Activated gamma-delta T cell (primary cell): ENCODE data around the gene PLBD1.

Experiments
- DNase-seq: peaks from one replicate; lab custom pipeline; 2025; lab: John Stamatoyannopoulos, UW
- total RNA-seq, 2 donors: gene quantifications; one replicate each; lab custom pipeline; 2026; lab: John Stamatoyannopoulos, UW

PLBD1 gene, protein sequence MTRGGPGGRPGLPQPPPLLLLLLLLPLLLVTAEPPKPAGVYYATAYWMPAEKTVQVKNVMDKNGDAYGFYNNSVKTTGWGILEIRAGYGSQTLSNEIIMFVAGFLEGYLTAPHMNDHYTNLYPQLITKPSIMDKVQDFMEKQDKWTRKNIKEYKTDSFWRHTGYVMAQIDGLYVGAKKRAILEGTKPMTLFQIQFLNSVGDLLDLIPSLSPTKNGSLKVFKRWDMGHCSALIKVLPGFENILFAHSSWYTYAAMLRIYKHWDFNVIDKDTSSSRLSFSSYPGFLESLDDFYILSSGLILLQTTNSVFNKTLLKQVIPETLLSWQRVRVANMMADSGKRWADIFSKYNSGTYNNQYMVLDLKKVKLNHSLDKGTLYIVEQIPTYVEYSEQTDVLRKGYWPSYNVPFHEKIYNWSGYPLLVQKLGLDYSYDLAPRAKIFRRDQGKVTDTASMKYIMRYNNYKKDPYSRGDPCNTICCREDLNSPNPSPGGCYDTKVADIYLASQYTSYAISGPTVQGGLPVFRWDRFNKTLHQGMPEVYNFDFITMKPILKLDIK
- total RNA-seq, result 0.20 to 4.1 reads per million in 2 donors

DNA sequence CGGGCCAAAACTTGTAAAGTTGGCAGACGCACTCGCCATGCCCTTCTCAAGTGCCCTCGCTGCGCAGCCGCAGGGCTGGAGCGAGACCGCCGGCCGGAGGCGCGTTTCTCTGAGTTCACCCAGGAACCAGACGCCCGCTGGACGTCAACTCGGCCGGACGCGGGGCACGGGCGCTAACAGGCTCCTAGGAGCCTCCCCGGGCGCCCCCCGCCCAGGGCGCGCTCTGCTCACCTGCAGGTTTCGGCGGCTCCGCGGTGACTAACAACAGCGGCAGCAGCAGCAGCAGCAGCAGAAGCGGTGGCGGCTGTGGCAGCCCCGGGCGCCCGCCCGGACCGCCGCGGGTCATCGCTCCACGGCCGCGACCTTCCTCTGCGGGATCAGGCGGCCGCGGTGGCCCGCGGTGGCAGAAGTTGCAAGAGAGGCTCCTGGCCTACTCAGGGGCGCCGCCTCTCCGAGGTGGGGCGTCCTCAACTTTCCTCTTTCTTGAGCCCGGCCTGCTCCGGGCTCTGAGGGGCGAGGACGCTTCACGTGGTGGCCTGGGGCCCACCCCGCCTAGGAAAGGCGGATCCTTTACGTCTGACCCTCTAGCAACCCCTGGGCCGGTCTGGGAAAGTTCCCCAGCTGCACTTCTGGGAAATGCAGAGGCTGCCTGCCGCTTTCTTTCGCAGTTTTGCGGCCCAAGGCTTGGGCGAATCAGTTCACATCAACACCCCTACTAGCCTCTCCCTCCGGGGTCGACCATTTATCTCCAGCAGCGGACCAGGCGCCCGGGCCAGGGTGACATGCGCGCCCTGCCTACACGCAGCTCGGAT, at the start of gene PLBD1:
PLBD1 (minus strand) TSS at position 533 of the 812 bp plus-strand sequence; CDS start at position 346, 187 bp downstream.
- no peak for DNase-seq

DNA sequence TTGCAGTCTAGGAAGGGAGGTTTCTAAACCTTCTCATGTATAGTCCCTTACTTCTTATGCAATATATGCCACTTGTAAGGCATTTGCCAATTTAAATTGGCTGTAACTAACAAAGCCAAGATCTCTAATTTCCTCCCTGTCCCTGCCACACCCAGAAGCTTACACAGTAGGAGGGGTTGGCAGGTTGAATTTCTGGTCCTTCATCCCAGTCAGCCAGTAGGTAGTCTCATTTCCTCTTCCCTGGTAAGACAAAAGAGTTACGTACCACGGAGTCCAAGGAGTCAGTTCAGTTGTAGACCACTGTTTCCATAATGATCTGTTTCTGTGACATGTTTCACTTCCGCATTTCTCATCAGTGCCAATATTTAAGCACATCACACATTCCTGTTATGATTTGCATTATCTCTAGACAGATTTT, 47.0 kb upstream of the PLBD1 start:
- no peak for DNase-seq

DNA sequence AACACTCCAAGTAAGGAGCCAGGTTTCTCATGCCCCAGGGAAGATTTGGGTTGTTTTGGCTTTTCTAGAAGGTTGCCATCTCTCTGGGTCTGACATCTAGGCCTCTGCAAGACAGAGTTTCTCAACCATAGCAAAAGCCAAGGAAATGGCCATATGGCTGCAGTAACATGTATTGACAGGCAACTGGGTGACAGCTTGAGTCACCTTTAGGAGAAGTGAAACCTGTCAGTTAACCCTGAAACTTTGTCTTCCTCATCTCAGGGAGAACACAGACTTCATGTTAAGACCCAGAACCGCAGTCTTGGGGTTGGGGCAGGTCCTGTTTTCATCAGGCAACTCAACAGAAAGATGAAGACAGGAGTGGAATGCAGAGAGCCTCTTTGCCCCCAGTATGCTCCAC, 46.0 kb upstream of the PLBD1 start:
- DNase-seq, result no peak

DNA sequence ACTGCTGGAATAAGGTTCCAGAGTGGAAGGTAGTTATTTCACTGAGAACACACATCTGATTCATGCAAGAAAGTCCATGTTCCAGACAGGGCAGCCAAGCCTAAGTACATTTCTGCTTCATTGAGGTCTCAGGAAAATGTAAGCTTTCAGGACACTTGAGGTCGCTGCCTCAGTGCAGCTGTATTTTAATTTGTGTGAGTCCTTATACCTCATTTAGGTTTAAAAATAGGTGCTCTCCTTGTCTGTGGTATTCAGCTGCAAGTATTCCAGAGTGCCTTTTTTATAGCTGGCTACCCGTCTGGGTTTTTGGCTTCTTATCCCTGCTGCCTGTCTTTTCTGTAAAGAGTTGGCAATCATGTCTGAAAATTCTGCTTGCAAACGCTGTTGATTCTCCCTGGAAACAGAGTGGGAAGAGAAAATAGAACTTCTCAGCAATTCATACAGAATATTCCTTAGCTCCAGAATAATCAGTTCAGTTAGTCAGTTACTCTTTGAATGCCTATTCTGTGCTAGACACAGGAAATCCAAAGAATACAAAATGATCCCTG, 45.3 kb upstream of the PLBD1 start:
- DNase-seq, result no peak

DNA sequence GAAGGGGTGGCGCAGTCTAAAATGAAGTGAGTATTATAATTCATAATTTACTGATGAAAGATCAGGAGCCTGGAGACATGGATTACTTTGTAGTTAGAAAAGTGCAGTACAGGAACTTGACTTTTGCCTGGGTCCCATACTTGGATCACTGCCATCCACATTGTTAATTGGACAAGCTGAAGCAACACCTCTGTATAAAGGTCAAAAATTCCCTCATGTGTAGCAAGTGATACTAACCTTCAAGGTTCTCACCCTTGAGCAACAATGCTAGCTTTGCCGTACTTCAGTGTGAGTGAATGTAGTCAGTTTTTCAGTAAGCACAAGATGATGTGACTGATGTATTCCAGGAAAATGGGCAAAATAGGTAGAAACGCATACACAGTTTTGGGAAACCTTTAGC, 44.6 kb upstream of the PLBD1 start:
- no peak for DNase-seq

DNA sequence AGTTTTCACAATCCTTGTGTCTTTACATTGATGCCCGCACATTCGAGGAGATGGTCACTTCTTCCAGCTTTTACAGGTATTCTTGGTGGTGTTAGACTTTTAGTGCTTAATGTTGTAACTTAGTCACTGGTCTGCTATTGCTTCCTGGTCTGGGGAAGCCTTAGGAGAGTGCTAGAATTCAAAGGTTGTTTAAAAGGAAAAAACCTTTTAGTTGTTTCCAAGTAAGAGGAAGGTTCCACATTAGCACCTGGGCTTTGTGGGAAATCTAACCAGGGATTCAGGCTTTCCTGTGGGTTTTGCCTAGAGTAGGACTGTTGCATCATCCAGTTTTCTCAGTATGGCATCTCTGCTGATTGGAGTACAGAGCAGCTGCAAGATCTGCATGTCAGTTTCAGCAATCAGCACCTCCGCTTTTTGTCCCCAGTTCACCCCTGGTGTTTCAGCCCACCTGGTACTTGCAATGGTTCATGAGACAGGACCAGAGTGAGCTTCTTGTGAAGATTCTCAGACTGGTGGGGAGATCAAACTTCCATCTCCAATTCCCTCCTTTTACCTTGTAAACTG, 44.0 kb upstream of the PLBD1 start:
- DNase-seq, result no peak

DNA sequence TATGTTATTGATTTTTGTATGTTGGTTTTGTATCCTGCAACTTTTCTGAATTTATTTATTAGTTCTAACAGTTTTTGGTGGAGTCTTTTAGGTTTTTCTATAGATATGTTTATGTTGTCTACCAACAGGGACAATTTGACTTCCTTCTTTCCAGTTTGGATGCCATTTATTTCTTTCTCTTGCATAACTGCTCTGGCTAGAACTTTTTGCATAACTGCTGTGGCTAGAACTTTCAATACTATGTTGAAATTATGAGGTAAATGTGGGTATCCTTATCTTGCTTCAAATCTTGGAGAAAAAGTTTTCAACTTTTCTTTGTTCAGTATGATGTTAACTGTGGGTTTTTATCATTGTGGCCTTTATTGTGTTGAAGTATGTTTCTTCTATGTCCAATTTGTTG, 39.9 kb upstream of the PLBD1 start:
- DNase-seq, result no peak

DNA sequence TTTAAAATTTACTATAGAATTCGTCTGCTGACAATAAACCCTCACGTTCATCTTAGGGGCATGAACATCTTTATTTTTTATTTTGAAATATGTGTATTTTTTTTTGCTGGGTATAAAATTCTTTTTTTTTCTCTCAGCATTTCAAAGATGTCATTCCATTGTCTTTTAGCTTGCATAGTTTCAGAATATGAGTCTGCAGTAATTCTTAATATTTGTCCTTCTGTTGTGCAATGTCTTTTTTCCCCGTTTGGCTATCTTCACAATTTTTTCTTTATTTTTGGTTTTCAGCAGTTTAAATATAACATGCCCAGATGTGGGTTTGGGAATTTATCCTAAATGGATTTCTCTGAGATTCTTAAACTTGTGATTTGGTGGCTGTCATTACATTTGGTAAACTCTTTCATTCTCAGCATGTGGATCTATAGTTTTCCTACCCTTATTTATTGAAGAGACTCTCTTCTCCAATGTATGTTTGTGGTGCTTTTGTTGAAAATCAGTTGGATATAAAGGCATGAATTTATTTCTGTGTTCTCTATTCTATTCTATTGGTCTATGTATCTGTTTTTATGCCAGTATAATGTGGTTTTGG, 37.8 kb upstream of the PLBD1 start:
- no peak for DNase-seq

DNA sequence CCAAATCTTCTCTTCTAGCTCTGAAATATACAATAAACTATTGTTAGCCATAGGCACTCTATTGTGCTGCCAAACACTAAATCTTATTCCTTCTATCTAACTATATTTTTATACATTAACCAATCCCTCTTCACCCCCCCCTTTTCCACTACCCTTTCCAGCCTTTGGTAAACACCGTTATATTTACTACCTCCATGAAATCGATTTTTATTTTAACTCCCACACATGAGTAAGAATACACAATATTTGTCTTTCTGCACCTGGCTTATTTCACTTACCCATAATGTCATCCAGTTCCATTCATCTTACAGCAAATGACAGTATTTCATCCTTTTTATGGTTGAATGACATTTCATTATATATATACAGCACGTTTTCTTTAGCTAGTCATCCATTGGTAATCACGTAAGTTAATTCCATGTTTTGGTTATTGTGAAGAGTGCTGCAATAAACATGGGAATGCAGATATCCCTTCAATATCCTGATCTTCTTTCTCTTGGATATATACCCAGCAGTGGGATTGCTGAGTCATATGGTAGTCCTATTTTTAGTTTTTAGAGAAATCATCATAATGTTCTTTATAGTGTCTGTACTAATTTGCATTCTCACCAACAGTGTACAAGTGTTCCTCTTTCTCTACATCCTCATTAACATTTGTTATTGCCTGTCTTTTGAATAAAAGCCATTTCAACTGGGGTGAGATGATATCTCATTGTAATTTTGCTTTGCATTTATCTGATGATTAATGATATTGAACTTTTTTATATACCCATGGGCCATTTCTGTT, 34.2 kb upstream of the PLBD1 start:
- no peak for DNase-seq

DNA sequence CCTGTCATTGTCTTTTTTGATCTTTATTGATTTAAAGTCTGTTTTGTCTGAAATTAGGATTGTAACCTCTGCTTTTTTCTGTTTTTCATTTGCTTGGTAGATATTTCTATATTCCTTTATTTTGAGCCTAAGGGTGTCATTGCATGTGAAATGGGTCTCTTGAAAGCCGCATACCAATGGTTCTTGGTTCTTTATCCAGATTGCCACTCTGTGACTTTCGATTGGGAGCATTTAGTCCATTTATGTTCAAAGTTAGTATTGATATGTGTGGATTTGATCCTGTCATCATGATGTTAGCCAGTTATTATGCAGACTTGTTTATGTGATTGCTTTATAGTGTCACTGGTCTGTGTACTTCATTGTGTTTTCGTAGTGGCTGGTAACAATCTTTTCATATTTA, 29.8 kb upstream of the PLBD1 start:
- DNase-seq, result no peak

DNA sequence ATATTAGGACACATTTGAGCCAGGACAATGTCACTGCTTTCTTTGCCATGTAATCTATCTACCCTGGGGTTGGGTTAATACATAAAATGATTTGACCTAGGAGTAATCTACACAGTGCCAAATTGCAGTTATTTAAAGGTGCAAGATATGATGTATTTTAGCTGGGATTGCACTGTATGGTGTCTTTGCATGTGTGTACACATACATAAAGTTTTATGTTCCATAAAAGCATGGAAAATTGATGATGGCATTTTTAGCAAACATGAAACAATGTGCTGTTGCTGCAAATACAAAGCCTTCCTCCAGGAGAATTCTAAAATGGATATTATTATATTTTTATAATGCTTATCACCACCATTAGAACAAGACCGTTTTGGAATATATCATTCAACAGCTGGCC, 24.0 kb upstream of the PLBD1 start:
- DNase-seq, result no peak

DNA sequence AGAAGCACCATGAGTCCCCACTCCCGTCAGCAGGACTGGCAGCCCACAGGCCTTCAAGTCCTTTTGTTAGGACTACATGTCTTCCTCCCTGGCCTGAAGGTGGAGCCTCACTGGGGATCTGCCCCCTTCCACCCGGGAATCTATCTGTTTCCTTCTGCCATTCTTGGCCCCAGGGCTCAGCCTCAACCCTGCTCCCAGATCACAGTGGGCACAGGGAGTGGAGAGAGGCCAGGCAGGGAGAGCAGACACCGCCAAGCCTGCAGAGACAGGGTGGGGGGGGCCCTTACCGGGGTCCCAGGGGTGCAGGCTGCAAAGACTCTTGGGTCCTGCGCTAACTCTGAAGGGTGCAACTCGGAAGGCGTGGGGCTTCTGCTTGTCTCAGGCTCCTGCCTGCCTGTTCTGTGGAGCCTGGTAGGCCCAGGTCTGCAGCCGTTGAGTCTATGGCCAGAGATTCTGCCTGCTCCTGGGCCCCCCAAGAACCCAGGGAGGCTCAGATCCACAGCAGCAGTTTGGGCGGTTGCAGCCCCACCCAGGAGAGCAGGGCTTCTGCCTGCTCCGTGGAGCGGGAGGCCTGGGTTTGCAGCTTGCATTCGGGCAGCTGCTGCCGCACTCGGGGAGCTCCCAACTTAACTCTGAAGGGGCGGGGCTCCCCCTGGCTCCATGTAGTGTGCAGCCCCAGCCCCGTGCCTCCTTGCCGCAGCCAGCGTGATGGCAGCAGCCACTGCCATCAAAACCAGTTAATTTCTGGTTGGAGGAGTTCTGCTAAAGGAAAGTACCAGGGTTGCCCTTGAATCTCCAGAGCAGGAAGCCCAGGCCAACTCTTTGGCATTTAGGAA, 21.7 kb upstream of the PLBD1 start:
- no peak for DNase-seq

DNA sequence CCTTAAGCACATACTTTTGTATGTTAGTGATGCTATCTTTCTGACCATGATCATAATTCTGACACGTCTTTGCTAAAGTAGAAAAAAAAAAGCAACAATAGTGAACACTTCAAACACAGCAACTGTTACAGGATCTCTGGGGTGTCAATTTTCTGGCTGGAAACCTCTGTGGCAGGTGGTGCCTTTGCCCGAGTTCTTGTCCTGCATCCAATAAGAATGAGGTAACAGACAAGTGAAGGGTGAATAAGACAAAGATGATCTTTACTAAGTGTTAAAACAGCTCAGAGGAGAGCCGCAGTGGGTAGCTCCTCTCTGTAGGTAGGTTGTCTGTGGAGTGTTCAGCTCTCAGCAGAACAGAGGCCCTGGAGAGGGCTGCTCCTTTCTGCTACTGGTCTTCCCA, 20.9 kb upstream of the PLBD1 start:
- no peak for DNase-seq

DNA sequence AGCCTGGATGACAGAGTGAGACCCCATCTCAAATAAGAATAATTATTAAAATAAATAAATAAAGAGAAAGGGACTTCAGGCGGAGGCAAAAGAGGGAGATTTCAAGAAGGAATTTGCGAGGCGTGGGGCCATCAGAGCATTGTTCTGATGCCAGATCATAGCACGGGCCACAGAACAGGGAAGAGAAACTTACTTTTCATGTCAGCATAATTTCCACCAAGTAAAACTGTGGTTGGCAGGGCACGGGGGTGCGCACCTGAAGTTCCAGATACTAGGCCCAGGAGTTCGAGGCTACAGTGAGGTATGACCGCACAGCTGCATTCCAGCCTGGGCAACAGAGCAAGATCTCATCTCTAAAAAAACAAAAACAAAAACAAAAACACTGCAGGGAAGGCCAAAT, 11.0 kb upstream of the PLBD1 start:
- DNase-seq, result no peak

DNA sequence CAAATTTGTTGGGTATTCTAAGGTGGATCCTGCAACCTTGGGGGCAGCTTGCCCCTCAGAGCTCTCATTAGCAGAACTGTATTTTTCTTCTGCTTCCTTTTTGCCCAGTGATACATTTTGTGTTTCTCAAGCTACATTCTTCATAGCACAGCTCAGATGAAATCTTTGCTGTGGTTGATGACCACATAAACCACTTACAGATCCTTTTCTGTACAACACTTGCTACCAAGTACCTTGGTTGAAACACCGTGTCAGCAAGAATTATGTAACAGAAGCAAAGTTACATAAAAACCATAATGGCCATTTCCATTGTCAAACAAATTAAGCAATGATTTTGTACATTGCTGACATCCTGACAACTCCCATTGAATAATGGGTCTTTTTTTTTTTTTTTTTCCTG, 9.7 kb upstream of the PLBD1 start:
- no peak for DNase-seq

DNA sequence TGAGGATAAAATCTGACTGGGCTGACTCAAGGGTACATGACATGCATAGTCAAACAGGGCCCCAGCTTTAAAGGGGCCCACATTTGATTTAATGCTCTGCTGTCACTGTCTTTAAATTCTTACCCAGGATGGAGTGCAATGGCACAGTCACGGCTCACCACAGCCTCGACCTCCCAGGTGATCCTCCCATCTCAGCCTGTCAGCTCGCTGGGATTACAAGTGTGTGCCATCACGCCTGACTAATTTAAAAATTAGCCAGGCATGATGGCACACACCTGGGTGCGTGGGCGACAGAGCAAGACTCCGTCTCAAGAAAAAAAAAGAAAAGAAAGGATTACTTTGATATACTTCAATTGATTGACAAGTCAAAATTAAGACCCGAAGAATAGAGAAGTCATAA, 9.2 kb upstream of the PLBD1 start:
- no peak for DNase-seq

DNA sequence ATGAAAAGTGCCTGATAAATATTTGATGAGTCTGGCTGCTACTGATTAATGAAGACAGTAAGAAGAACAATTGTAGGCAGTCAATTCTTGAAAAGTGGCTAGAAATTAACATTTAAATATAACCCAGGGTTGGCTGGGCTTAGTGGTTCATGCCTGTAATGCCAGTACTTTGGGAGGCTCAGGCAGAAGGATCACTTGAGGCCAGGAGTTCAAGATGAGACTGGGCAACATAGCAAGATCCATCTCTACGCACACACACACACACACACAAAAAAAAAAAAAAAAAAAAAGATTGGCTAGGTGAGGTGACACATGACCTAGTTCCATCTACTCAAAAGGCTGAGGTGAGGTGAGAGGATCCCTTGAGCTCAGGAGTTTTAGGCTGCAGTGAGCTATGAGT, 7.9 kb upstream of the PLBD1 start:
- no peak for DNase-seq

DNA sequence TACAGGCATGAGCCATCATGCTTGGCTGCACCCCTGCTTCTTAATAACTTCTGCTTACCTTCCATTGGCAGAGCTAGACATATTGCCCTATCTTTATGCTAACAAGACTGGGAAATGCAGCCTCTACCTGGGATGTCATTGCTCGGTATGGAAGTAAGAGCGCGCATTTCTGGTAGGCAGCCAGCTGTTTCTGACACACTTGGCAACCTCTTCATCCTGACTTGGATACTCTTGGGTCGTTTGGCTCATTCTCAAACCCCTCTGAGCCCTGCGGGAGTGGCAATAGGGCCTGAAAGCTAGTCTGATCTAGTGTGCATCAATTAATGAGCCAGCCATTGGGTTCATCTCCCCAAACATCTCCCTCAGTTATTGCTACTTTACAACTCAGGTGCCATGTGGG, 5.4 kb upstream of the PLBD1 start:
- no peak for DNase-seq

DNA sequence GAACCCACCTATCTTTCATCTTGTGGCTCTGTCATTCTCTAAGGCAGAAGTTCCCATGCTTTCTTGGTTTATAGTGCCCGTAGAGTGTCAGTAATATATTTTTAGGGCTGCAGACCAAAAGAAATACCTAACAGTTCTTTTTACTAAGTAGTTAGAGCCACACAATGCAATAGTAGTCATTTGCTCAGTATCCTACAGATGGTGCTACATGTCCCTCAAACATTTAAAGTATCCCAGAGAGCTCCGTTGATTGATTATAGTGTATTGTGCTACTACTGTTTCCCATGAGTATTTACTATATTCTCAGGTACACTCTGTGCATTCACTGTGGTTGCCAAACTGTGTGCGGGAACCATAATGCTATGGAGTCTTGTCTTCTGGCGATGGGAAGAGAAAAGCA, 4.7 kb upstream of the PLBD1 start:
- DNase-seq, result no peak

DNA sequence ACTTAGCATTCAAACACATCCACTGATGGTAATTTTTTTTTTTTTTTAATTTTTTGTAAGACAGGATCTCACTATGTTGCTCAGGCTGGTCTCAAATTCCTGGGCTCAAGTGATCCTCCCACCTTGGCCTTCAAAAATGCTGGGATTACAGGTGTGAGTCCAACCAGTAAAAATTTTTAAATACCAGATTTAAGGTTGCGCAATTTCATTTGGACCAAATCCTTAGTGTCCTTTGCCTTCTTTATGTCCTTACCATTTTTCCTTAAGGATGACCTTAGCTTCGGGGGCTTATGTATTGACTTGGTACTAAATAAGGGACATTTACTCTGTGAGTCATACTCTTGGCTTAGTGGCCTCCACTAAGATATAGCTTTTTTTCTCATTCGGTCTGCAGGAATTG, 4.1 kb upstream of the PLBD1 start:
- no peak for DNase-seq
